Measurements from ENCODE around the gene WDR83.
"Not testable (repeated sequence)": the region's sequence is repeated elsewhere in the genome, so short reads cannot be mapped to it uniquely, and the experiment has no call there.

The WDR83 gene

GRCh38 chr19:12656899-12657571, 9.6 kb upstream of the WDR83 start:
- DNase-seq: no peak

- no peak for DNase-seq
Measured at GRCh38 chr19:12657966-12658365, 8.6 kb upstream of the WDR83 start.

- no peak for DNase-seq
Measured at GRCh38 chr19:12660980-12661379, 5.6 kb upstream of the WDR83 start.

- DNase-seq: no peak
Measured at GRCh38 chr19:12664406-12665280, 2.0 kb upstream of the WDR83 start.

- peak; percentile 44 to 45 for DNase-seq
Measured at GRCh38 chr19:12665281-12665573, 1.4 kb upstream of the WDR83 start.

GRCh38 chr19:12665671-12666264, 839 bp upstream of the WDR83 start:
- DNase-seq: no peak

- no peak for DNase-seq
Measured at GRCh38 chr19:12667731-12668302, 1.2 kb downstream of the WDR83 start.

- no peak for DNase-seq
Measured at GRCh38 chr19:12668346-12668745, 1.7 kb downstream of the WDR83 start.

- DNase-seq: peak; percentile 70 to 74
Measured at GRCh38 chr19:12668932-12669269, 2.3 kb downstream of the WDR83 start.

- peak; percentile 72 to 76 for DNase-seq
Measured at GRCh38 chr19:12669270-12670158, 2.9 kb downstream of the WDR83 start.

- no peak for DNase-seq
Measured at GRCh38 chr19:12670159-12670928, 3.7 kb downstream of the WDR83 start.

- DNase-seq: no peak
Measured at GRCh38 chr19:12672744-12673143, 6.1 kb downstream of the WDR83 start.

- DNase-seq: no peak
Measured at GRCh38 chr19:12675399-12675798, 8.8 kb downstream of the WDR83 start.

- no peak for DNase-seq
Measured at GRCh38 chr19:12675940-12676339, 9.3 kb downstream of the WDR83 start.

- DNase-seq: peak; percentile 82 to 90
Measured at GRCh38 chr19:12676384-12676792, 9.8 kb downstream of the WDR83 start.

GRCh38 chr19:12676928-12677327, 10.3 kb downstream of the WDR83 start:
- DNase-seq: no peak

GRCh38 chr19:12678039-12678438, 11.4 kb downstream of the WDR83 start:
- DNase-seq: not testable (repeated sequence)

GRCh38 chr19:12680034-12680433, 13.4 kb downstream of the WDR83 start:
- no peak for DNase-seq

- DNase-seq: peak; percentile 88 to 92
Measured at GRCh38 chr19:12681074-12681987, 14.7 kb downstream of the WDR83 start, which contains the start of gene DHPS. TSS of gene DHPS (minus strand) at chr19:12681880. CDS start at chr19:12681766, 114 bp downstream.

GRCh38 chr19:12685831-12686230, 19.2 kb downstream of the WDR83 start:
- DNase-seq: no peak

Data from activated CD4-positive, alpha-beta T cell treated with anti-CD3 and anti-CD28 coated beads for 4 hours (primary cell).